HG03025 (cell line): ENCODE results near the gene TYRP1.

ENCODE experiments used
- ATAC-seq: cut with Tn5 transposase; IDR thresholded peaks from one replicate; pipeline ENCODE4 v1.9.1; 2021; ENCODE audit warnings: mild to moderate bottlenecking, moderate library complexity; ENCODE audit not compliant: unreplicated experiment, low FRiP score

The TYRP1 gene

DNA sequence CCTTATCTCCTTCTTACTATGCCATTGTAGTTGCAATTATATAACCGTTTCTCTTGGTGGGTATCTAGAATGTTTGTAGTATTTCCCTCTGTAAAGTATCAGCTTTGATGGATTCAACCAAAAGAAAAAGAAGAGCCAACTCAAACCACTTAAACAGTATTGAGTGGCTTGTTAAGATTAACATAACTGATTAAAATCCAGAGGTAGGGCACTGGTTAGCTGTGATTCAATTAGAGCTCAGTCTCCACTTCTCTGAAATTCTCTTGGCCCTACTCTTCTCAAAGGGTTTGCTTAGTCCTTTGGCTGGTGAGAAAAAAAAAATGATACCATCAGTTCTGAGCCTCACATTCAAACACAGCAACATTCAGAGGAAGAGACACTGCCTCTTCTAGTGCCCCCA is 37.0 kb downstream of the TYRP1 start:
- no peak for ATAC-seq

DNA sequence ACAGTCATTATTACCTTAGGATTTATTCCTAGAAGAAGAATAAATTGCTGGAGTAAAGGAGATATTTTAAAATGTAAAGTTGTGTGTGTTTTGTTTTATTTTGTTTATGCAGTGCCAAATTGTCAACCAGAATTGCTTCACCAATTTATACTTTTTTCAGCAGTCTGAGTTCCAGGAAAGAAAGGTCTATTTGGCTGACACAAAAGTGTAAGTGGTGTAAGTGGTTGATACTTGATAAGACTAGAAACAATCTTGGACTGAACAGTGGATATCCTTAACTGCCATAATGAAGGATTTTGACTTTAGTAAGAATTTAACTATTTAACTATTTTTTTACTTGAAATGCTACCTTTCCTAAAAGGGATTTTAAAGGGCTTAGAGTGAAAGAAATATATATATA is 37.7 kb downstream of the TYRP1 start:
- ATAC-seq, result no peak

DNA sequence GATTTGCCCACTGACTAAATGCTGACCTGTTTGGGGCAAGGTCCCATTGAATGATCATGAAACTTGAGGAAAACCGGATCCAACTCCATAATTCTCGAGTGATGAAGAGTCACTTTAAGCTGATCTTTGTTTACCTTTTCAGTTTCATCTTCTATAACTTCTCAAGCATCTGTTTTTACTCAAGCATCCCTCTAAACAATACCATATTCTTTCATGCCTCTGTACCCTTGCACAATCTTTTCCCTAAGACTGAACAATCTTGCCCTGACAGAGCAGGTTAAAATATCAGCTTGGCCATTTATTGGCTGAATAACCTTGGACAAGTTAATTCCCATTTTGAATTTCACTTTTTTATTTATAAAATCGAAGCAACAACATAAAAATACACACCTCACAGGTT is 39.8 kb downstream of the TYRP1 start:
- ATAC-seq, result no peak

DNA sequence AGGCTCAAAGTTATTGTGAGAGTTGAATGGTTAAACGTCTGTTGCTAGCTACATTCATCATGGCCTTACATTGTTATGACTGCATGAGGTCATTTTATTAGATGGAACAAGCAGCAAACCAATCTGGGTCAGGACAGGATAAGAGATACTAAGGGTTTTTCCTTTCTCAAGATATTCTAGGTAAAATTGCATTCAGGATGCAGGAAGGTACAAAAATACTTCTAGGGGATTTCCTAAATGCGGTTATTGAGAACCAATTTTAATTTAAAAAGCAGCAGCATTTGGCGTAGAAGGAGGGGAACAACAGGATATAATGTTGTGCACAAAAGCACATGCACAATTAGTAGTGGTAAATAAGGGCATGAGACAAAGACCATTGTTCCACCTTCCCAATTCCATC is 42.5 kb downstream of the TYRP1 start:
- ATAC-seq, result no peak

DNA sequence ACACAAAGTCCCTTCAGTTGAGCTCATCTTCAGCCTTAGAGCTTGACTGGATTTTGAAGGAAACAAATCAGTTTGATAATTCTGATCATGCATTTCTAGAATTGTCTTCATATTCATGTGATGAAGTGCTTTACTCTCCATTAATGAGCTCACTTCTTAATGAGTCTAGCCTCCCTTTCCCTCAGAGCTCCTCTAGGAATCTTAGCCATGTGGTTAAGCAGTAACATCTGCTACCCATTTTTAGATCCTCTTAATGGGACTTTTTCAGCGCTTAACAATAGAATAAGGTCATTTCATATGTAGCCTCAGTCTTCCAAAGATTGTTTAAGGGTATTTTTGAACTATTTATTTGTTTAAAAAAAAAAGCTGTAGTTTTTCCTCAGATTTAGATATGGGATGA is 44.7 kb downstream of the TYRP1 start:
- no peak for ATAC-seq

DNA sequence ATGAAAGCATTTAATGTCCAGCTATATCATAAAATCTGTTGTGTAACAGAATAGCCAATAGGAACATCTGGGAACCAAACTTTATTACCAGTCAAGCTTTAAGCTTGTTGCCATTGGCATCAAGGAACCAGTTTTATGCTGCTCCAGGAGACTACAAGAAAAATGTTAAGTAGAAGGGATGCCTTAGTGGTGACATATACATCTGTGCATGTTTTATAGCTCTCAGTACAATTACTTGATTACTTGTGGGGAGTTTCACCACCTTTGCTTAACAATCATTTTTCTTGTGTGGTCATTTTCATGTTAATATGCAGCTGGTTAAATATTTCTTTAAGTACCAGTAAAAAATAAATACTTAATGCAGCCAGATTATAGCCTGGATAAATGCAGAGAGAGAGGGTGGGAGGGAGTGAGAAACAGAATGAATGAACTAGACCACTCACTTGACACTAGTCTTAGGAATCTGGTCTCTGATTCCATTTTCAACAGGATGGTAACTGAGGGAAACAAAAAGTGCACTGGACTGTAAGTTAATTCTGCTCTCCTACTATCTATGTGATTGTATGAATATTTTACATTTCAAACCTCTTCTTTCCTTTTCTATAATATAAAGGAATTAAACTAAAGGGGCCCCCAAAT is 45.9 kb downstream of the TYRP1 start:
- no peak for ATAC-seq

DNA sequence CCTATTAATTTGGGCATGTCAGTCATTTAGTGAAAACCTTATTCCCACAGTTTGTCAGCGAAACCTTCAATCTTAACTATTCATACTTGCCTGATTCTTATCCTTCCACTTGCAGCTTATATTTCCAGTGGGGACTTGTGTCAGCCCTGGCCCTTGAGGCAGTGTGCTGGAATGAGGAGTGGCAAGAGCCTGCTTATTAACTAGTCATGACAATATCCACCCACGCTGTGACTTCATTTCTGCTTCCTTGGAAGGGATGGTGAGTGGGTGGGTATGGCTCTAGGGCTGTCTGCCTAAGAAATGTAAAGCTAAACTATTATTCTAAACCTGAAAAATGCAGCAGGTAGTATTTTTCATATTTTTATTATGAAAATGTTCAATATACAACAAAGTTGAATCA is 47.7 kb downstream of the TYRP1 start:
- no peak for ATAC-seq

DNA sequence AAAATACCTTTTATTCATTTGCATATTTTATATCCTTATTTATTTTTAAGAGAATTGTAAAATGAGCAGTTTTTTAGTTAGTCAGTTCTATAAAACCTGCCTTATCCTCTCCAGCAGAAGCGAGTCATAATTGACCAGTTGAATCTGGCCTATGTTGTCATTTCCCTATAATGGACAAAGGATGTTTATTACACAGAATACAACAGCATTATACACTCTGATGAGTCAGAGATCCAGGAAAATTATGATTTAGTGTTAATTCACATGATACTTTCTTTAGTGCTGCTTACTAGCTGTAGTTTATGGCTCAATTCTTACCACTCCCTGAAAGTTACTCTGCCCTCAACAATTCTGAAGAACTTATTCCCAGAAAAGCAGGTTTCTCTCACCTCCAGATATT is 54.8 kb downstream of the TYRP1 start:
- no peak for ATAC-seq

DNA sequence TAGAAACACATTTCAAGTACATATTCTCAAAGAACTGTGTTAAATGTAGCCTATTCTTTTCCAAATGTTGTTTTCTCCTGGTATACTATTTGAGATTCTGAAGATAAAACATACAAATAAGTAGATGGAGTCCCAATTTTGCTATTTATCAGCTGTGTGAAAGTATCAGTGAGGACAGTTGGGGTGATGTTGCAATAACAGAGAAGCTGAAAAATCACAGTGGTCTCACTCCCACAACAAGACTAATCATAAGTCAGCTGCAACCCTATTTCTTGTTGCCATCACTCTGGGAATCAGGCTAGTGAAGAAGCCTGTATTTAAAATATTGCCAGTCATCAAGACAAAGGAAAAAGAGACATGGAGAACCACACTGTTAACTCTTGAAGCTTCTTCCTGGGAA is 55.8 kb downstream of the TYRP1 start:
- no peak for ATAC-seq

DNA sequence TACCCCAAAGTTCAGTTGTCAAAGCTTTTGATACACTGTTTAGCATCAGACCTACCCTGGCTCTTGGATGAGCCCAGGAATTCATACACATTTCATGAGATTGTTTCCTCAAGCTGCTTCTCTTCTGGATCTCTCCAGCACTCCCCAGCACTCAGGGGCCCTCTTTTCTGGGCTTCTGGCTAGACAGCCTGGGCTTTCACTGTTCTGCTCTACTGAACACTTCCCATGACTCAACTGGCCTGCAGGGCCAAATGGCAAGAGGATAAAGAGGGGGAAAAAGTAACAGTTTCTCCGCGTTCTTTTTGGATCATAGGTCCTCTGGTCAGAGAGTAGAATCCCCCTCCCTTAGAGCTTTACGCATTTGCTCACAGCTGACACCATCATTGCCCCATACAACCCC is 60.7 kb downstream of the TYRP1 start:
- no peak for ATAC-seq

DNA sequence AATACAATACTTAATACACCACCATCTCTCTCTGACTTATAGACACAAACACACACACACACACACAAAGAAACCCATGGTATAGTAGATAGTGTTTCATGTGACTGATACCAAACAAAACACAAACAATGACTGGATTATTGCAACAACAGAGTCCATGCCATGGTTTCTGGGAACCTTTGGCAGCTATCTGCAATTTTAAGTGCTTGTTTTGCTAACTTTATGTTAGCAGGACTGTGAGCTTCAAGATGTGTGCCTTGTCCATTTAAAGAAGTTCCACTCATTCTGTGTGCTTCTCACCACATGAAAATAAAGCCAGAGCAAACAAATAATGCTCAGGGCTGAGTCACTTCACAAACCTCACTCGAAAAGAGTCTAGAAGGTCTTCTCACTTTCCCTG is 66.6 kb downstream of the TYRP1 start:
- ATAC-seq, result no peak
